ENCODE data around the gene HES1.

HES1 gene

DNA sequence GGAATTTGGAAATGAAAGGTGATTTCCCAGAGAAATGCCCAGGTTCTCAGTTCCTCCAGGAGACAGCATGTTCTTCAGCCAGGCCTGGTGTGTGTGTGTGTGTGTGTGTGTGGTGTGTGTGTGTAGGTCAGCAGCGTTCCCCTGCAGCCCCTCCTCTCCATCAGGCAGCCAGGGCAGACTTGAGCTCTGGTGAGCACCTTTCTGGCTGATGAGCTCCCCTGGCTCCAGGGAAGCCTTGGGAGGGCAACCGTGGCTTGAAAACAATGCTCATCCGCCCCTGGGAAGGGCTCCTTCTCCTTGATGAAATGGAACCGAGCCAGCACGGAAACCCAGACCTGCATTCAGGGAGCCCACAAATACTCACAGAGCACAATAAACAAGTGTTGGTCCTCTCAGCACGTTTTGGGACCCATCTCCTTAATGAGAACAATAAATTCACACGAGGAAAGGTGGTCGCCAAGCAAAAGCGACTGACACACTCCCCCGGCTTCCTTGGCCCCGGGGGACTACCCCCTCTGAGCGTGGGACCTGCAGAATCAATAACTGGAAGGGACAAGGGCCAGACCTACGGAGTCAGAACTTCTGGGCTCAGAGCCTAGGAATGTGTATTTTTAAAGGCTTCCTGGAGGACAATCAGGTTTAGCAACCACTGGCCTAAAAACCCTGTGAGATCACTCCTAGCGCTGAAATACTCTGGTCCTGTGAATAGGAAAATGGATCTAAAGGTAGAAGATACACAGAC, 38.6 kb upstream of the HES1 start:
- no peak overlapping the region for H3K4me3 ChIP-seq (ENCODE audit: low read length)
- no peak for TF ChIP-seq ZNF274 (IDR thresholded peaks at IDR 0.05; ENCODE audit: low read depth, low read length)

DNA sequence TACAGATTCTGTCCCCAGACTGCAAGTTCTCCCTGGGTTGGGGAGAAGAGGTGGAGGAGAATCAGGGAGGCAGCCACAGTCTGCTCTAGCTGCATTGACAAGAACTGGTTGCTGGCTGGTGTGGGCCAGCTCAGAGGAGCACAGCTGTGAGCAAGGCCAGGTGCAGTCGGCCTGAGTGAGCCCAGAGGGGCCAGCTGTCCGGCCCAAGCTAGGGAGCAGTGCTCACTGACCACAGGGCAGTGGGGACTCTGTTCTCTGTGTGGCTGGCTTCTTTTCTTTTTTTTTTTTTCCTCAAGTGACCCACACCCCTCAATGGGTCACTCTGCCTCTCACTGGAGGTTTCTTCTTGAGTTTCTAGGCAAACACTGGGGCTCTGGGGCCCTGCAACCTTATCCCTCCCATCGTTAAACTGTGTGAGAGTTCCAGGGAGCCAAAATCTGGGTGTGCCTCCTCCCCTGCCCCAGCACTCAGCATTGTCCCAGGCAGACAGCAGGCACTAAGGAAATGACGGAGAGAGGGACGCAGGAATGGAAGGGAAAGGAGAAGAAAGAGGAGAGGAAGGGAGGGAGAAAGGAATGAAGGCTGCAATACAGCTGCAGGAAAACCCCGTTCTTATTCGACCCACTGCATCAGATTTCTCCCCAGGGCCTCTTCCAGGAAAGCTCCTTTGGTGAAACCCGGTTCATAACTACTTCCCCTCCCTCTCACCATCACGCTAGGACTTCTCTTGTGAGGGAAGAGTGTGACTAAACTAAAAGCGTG, 37.7 kb upstream of the HES1 start:
- no peak overlapping the region for H3K4me3 ChIP-seq (ENCODE audit: low read length)
- no peak for TF ChIP-seq ZNF274 (IDR thresholded peaks at IDR 0.05; ENCODE audit: low read depth, low read length)

DNA sequence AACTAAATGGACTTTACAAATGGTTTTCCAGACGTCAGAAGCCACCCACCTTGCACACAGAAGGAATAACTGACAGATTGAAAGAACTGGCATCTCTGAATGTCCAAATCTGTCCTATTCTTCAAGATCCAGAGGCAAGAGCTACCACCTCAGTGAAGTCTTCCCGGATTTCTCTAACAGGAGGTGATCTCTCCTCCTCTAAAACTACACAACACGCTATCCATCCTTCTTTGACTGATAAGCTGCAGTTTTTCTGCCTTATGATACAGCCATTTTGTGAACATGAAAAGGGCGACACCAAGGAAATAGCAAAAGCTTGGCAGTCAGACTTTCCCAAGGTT, 37.1 kb upstream of the HES1 start:
- no peak overlapping the region for H3K4me3 ChIP-seq (ENCODE audit: low read length)
- no peak for TF ChIP-seq ZNF274 (IDR thresholded peaks at IDR 0.05; ENCODE audit: low read depth, low read length)

DNA sequence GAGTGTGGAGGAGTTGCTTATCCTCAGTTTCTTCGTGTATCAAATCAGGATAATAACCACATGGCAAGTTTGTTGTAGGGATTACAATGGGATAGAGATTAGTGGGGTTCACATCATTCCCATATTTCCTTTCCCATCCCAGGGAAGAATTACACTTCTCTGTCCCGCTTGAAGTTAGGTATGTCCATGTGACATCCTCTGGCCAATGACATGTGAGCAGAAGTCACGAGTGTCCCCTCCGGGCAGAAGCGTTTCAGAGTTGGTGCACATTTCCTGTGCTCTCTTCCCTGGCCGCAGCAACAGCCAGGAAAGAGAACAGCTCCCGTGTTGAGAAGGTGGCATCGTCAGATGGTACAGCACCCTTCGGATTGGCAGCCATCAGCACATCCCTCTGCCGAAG, 36.7 kb upstream of the HES1 start:
- H3K4me3 ChIP-seq (ENCODE audit: low read length), result no peak overlapping the region
- TF ChIP-seq ZNF274 (IDR thresholded peaks at IDR 0.05; ENCODE audit: low read depth, low read length), result no peak

DNA sequence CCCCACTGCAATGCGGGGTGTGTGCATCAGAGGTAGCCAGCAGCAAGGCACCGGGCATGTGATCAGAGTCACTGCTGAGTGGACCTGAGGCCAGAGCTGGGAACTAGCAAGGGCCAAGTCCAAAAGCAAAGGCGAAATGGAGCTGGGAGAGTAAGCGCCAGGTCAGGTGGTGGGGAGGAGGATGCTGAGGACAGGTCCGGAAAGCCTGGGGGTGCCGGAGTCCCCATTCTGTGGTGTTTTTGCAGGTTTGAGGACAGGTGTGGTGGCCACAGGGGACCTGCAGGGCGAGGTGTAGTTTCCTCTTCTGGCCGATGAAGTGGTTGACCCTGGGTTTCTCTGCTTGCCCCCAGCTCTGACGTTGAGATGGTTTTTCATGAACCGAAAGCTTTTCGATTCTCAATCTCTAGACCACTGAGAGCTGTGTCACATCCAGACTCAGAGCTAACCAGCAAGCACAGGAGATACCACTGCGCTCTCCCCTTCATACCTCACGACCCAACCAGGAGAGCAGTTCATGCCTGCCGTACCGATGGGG, 35.0 kb upstream of the HES1 start:
- peak overlapping the region; percentile 39; the same call in 1 of the 2 replicates for H3K4me3 ChIP-seq (ENCODE audit: low read length)
- TF ChIP-seq ZNF274 (IDR thresholded peaks at IDR 0.05; ENCODE audit: low read depth, low read length), result no peak

DNA sequence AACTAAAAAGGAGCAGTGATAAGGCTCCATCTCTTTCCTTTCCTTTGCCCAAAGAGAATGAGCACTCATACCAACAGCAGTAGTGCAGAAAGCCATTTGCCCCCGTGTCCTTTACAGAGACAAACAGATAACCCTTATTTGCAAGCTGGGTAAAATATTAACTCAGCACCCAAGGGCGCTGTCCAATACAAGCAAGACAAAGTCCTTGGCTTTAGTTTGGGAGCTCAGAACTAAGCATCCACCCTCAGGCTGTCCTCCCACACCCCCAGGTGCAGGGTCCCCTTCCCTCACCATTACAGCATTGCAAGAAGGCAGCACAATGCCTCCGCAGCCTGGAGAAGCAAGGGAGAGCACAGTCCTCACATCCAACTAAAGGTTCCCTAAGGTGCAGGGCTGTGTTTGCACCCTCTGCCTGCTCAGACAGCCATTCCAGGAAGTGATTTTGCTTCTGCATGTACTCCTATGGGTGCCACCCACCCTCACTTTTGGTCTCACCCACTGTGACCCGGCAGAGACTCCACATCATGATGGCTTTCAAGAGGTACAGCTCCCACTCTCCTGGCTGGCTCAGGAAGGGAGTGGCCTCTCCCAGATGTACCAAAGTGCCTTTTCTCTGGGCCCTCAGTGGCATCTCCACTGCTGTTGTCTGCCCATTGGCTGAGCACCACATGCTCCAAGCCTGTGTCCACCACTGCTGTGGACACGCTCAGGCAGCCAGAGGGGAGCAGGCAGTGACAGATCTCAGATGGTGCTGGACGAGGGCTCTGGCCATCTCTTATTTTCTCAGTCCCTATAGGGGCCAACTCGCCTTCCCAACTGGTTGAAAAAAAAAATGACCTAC, 34.1 kb upstream of the HES1 start:
- TF ChIP-seq ZNF274 (IDR thresholded peaks at IDR 0.05; ENCODE audit: low read depth, low read length), result no peak
- H3K4me3 ChIP-seq (ENCODE audit: low read length), result peak overlapping the region; percentile 39; the same call in 1 of the 2 replicates

DNA sequence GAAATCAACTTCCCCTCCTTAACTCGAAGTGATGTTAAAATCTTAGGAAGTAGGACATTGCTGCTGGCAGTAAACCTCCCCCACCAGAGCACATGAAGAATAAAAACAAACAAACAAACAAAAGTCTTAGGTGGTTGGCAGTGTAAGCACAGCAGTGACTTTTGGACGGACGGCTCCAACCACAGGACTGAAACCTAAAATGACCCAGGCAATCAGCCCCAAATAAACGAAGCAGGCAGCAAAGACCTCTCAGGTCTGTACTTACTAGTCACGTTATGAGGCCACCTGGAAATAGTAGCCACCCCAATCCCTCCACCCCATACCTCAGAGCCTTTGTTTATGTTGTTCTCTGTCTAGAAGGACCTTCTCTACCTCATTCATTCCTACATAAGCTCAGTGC, 33.5 kb upstream of the HES1 start:
- no peak for TF ChIP-seq ZNF274 (IDR thresholded peaks at IDR 0.05; ENCODE audit: low read depth, low read length)
- no peak overlapping the region; the same call in 1 of the 2 replicates for H3K4me3 ChIP-seq (ENCODE audit: low read length)

DNA sequence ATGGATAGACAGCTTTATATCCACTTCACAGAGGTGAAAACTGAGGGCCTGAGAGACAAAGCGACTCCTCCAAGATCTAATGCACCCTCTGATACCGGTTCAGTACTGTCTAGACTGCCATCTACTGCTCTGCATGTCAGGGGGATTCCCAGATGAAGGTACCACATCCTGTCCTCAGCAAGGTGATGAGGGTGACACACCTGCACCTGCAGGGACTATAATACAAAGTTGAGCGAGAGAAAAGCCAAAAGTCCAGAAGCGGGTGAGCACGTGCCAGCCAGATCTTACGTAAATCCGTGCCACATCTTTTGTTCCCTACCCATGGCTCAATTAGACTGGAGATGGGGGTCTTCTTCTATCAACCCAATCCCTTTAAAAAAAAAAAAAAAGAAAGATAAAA, 32.4 kb upstream of the HES1 start:
- no peak for TF ChIP-seq ZNF274 (IDR thresholded peaks at IDR 0.05; ENCODE audit: low read depth, low read length)

DNA sequence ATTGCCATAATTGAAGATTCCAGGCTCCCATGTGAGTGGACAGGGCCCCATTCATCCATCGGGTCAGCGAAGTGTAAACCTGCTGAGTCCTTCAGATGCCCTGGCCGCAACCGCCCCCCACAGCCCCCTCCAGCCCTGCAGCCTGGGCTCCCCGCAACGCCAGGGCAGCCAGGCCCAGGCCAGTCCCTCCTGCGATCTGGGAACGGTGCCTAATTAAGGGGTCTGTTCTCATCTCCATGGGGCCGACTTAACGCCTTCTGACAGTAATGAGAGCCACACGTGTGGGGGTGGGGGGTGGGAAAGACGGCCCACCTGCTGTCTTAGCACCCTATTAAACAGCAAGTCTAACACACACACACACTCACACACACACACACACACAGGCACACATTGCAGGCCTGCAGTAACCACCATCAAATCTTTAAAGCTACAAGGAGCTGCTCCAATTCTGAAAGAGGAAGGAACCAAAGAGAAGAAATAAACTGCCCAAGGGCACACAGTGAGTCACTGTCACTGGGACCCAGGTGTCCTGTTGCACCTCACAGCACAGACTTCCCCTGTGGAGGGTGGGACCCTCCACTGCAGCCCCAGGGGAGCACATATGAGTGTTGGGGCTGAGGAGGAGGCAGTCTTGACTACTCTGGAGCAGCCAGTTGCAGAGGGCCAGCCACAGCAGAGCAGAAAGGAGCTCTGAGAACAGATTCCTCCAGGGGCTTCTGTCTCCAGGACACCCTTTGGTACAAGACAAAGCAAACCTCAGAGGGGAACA, 31.8 kb upstream of the HES1 start:
- no peak overlapping the region for H3K4me3 ChIP-seq (ENCODE audit: low read length)
- TF ChIP-seq ZNF274 (IDR thresholded peaks at IDR 0.05; ENCODE audit: low read depth, low read length), result no peak

More for the DNA sequence above, 32.4 kb upstream of the HES1 start:
- no peak overlapping the region for H3K4me3 ChIP-seq (ENCODE audit: low read length)

DNA sequence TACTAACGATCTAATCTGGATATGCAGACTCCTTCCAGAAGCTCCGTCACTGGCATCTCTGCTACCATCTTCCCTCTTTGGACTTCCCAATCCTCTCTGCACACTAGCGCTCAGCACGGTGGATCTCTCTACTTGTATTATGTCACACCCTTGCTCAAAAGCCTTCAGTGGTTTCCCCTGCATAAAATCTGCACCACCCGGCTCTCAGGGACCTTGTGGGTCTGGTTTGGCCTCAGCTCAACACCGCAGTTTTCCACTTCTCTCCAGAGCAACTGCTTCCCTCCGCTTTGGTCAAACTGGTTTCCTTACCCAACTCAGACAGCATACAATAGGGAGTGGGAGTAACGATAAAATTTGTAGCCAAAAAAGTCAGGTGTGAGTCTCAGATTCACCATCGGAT, 30.7 kb upstream of the HES1 start:
- TF ChIP-seq ZNF274 (IDR thresholded peaks at IDR 0.05; ENCODE audit: low read depth, low read length), result no peak

DNA sequence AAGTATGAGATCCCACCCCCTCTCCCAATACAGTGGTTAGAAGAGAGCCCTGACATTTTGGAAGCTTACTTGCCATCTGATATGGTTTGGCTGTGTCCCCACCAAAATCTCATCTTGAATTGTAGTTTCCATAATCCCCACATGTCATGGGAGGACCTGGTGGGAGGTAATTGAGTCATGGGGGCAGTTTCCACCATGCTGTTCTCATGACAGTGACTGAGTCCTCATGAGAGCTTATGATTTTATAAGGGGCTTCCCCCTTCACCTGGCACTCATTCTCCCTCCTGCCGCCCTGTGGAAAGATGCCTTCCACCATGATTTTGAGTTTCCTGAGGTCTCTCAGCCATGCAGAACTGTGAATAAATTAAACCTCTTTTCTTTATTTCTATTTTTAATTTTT, 28.8 kb upstream of the HES1 start:
- H3K4me3 ChIP-seq (ENCODE audit: low read length), result no peak overlapping the region
- no peak for TF ChIP-seq ZNF274 (IDR thresholded peaks at IDR 0.05; ENCODE audit: low read depth, low read length)

More for the DNA sequence above, 30.7 kb upstream of the HES1 start:
- H3K4me3 ChIP-seq (ENCODE audit: low read length), result no peak overlapping the region

DNA sequence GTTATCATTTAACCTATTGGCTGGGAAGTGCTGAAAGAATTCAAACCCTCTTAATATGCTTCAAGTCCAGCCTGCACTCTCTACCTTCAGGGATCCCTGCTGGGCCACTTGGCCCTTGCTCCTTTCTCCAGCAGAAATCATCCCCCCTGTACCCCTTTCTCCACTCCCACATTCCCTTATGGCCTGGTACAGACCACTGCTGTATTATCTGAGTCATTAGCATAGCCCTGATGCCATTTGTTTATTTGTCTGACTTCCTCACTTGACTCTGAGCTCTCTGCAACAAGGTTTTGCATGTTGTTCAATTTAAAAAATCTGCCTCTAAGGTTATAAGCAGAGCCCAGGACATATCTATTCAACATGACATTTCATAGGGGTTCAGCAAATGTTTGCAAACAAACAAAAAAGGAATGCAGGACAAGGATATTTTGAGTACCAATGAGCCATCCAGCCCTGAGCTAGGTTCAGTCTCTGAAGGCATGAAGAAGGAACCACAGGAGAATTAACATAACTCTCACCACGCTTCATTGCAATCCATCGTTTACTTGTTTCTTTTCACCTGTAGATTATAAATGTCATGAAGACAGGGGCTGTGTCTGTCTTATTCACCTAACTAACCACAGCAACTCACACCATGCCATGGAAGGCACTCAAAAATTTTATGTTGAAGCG, 26.6 kb upstream of the HES1 start:
- no peak for TF ChIP-seq ZNF274 (IDR thresholded peaks at IDR 0.05; ENCODE audit: low read depth, low read length)
- H3K4me3 ChIP-seq (ENCODE audit: low read length), result no peak overlapping the region

DNA sequence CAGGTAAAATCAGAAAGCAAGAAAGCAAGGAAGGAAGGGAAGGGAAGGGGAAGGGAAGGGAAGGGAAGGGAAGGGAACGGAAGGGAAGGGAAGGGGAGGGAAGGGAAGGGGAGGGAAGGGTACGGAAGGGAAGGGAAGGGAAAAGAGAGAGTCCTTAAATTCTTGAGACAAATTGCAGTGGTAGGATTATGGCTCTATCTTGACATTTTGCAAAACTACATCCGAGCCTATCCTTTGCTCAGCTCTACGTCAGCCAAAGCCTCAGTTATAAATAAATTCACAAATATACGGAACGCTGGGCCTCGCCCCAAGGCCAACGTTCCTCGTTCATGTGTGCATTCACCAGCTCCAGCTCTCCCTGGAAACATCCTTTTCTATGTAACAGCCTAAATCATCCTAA, 25.5 kb upstream of the HES1 start:
- H3K4me3 ChIP-seq (ENCODE audit: low read length), result no peak overlapping the region
- no peak for TF ChIP-seq ZNF274 (IDR thresholded peaks at IDR 0.05; ENCODE audit: low read depth, low read length)
